Endodermal cell (in vitro differentiated cells): ENCODE measurements around the gene MED29. TPM values are rescaled to one million over a fixed set of nuclear protein-coding genes. Genes with fewer than 3 reads are reported as not detected.

Experiments used
- DNase-seq: peaks from one replicate; pipeline ENCODE4 v3.0.0-alpha.2; 2017
- H3K27ac ChIP-seq: 2 replicates; pipeline ENCODE4 v1.5.1; 2013; ENCODE audit warnings: mild to moderate bottlenecking, low read depth, low read length, moderate library complexity
- H3K27me3 ChIP-seq: 2 replicates; pipeline ENCODE4 v1.6.1; 2013; ENCODE audit warnings: mild to moderate bottlenecking, low read length, moderate library complexity; ENCODE audit not compliant: insufficient read depth, control insufficient read depth, poor library complexity, severe bottlenecking
- H3K36me3 ChIP-seq: 2 replicates; pipeline ENCODE4 v1.7.0; 2013; ENCODE audit warnings: mild to moderate bottlenecking, low read length, moderate library complexity; ENCODE audit not compliant: control insufficient read depth, insufficient read depth
- H3K4me1 ChIP-seq: one replicate; pipeline ENCODE4 v1.7.0; 2013; ENCODE audit warnings: low read length; ENCODE audit not compliant: control insufficient read depth, insufficient read depth
- H3K4me3 ChIP-seq: 2 replicates; pipeline ENCODE4 v1.5.1; 2013; ENCODE audit warnings: mild to moderate bottlenecking, low read length, moderate library complexity
- H3K9ac ChIP-seq: 2 replicates; pipeline ENCODE4 v1.6.1; 2013; ENCODE audit warnings: mild to moderate bottlenecking, low read length, moderate library complexity; ENCODE audit not compliant: poor library complexity, severe bottlenecking; ENCODE audit errors: extremely low read depth
- H3K9me3 ChIP-seq: 2 replicates; pipeline ENCODE4 v1.6.1; 2013; ENCODE audit warnings: mild to moderate bottlenecking, low read length, moderate library complexity; ENCODE audit not compliant: control insufficient read depth
- H3K27ac Mint-ChIP-seq: 2 replicates; pipeline ENCODE4 v1.8.0; 2020; ENCODE audit warnings: mixed read lengths
- H3K27me3 Mint-ChIP-seq: 2 replicates; pipeline ENCODE4 v1.8.0; 2021; ENCODE audit warnings: mild to moderate bottlenecking, mixed read lengths; ENCODE audit not compliant: insufficient read depth
- H3K36me3 Mint-ChIP-seq: 2 replicates; pipeline ENCODE4 v1.8.0; 2020; ENCODE audit warnings: low read depth, mixed read lengths
- H3K4me1 Mint-ChIP-seq: 2 replicates; pipeline ENCODE4 v1.8.0; 2020; ENCODE audit warnings: mixed read lengths
- H3K4me3 Mint-ChIP-seq: 2 replicates; pipeline ENCODE4 v1.8.0; 2020; ENCODE audit warnings: mild to moderate bottlenecking, moderate library complexity, mixed read lengths
- H3K9me3 Mint-ChIP-seq: 2 replicates; pipeline ENCODE4 v1.8.0; 2020; ENCODE audit warnings: mild to moderate bottlenecking, mixed read lengths
- WGBS, 2 experiments: methylation state at CpG; one replicate each; pipeline versions ENCODE4 v1.1.5 to v1.1.7; 2013; ENCODE audit warnings: missing lambda C conversion rate in 2 of 2, mixed read lengths in 1 of 2; ENCODE audit not compliant: insufficient coverage in 1 of 2, insufficient read length in 1 of 2; 5-methylcytosine and 5-hydroxymethylcytosine counted together
- total RNA-seq, 2 donors: library from RNA; stranded (reverse); fragmentation: NEBNext Ultra II Directional in 1 of 2; extraction: Animal tissue kit (Norgen Biotek cat#: 25700) in 1 of 2; gene quantifications; 2 replicates in 1 of 2; 3 replicates in 1 of 2; pipeline ENCODE4 v1.2.1, GENCODE V29; 2021
- TF ChIP-seq, protein P1 (sequence below): fragments of 200-600 bp; sonication (generic); conservative IDR thresholded peaks from 2 replicates; pipeline ENCODE4 v1.5.0; 2021; ENCODE audit warnings: antibody characterized with exemption, mild to moderate bottlenecking

Gene MED29
- total RNA-seq, 2 donors from 2014 or later, result 32.6 to 38.9 TPM

DNA sequence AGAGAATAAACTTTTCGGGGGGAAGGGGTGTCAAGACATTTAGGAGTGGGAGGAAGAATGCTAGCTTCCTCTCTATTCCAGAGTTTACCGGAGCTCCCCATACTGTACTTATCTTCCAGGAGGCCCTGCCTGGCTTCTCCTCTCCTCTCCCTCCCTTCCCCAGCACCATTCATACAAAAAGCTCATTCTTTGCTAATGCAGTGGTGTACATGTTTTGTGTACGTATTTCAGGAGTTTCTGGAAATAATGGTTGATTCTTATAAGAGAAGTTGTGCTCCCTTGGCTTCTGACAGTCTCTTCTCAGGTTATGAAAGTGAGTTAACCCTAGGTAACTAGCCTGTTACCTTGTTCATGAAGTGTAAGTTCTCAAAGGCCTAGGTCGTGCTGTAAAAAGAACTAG, 41.9 kb upstream of the MED29 start:
- Mint-ChIP-seq H3K4me3 (no peak overlapping the region), H3K9me3 (no peaks in the 10 kb centered on the region), H3K36me3 (peaks cover 43% of the 10 kb centered on the region), H3K4me1 (peaks cover 31% of the 10 kb centered on the region), H3K27me3 (no peaks in the 10 kb centered on the region), H3K27ac (no peak overlapping the region)
- peaks cover 77% of the 10 kb centered on the region for H3K36me3 ChIP-seq
- no peak for DNase-seq
- H3K4me3 ChIP-seq, result no peak overlapping the region
- no peak overlapping the region for H3K27ac ChIP-seq
- TF ChIP-seq, protein P1, sequence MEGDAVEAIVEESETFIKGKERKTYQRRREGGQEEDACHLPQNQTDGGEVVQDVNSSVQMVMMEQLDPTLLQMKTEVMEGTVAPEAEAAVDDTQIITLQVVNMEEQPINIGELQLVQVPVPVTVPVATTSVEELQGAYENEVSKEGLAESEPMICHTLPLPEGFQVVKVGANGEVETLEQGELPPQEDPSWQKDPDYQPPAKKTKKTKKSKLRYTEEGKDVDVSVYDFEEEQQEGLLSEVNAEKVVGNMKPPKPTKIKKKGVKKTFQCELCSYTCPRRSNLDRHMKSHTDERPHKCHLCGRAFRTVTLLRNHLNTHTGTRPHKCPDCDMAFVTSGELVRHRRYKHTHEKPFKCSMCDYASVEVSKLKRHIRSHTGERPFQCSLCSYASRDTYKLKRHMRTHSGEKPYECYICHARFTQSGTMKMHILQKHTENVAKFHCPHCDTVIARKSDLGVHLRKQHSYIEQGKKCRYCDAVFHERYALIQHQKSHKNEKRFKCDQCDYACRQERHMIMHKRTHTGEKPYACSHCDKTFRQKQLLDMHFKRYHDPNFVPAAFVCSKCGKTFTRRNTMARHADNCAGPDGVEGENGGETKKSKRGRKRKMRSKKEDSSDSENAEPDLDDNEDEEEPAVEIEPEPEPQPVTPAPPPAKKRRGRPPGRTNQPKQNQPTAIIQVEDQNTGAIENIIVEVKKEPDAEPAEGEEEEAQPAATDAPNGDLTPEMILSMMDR, result no peak
- WGBS, 2 experiments, result 94 to 100% methylated on average over 2 to 3 of the region's 4 CpGs
- H3K27me3 ChIP-seq, result no peaks in the 10 kb centered on the region
- H3K4me1 ChIP-seq, result peaks cover 8% of the 10 kb centered on the region
- H3K9me3 ChIP-seq, result no peaks in the 10 kb centered on the region
- H3K9ac ChIP-seq, result no peak overlapping the region

DNA sequence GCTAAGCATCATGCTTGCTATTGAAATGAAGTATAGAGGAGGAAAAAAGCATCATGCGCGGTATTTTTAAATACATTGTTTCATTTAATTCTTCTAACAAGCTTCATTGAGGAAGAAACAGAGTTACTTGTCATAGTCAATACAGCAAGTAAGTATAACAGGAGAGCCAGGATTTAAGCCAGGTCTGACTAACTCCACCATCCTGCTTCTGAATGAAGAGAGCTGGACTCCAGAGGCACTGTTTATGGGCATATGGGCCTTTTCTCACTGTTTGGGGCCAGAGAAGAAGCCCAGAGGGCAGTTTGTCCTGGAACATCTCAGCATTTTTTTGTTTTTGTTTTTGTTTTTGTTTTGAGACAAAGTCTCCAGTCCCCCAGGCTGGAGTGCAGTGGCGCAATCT, 41.0 kb upstream of the MED29 start:
- Histone ChIP-seq H3K4me1 (peaks cover 8% of the 10 kb centered on the region), H3K27ac (no peak overlapping the region), H3K36me3 (peaks cover 74% of the 10 kb centered on the region), H3K4me3 (no peak overlapping the region), H3K9ac (no peak overlapping the region), H3K9me3 (no peaks in the 10 kb centered on the region), H3K27me3 (no peaks in the 10 kb centered on the region)
- Mint-ChIP-seq H3K9me3 (no peaks in the 10 kb centered on the region), H3K27me3 (no peaks in the 10 kb centered on the region), H3K27ac (no peak overlapping the region), H3K36me3 (peaks cover 51% of the 10 kb centered on the region), H3K4me3 (no peak overlapping the region), H3K4me1 (peaks cover 23% of the 10 kb centered on the region)
- WGBS, 2 experiments, result 94 to 100% methylated on average over 1 of the region's 3 CpGs
- no peak for DNase-seq
- TF ChIP-seq, protein P1, result no peak

DNA sequence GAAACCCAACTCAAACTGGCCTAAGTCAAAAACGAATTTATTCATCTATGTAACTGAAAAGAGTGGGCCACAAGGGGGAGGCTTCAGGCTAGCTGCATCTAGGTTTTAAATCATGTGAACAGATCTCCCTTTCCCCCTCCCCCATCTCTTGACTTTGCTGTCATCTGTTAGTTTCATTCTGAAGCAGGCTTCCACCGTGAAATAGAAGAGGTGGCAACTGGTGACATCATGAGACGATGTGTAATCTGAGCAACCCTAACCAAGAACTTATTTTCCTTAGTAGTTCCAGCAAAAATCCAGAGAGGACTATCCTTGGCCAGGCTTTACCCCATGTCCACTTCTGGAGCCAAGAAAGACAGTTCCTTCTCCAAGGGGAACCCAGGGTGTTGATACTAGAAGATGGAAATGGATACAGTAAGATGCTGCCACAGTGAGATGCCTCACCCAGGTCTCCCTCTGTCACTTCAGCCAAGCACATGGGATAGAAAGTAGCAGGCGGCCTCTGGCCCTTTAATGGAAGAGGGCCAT, 39.6 kb upstream of the MED29 start:
- no peaks in the 10 kb centered on the region for H3K27me3 ChIP-seq
- H3K9ac ChIP-seq, result no peak overlapping the region
- Mint-ChIP-seq H3K4me3 (no peak overlapping the region), H3K27me3 (no peaks in the 10 kb centered on the region), H3K4me1 (peaks cover 10% of the 10 kb centered on the region), H3K36me3 (peaks cover 66% of the 10 kb centered on the region), H3K9me3 (no peaks in the 10 kb centered on the region), H3K27ac (no peak overlapping the region)
- H3K9me3 ChIP-seq, result no peaks in the 10 kb centered on the region
- no peak for DNase-seq
- H3K4me3 ChIP-seq, result no peak overlapping the region
- TF ChIP-seq, protein P1, result no peak
- H3K27ac ChIP-seq, result no peak overlapping the region
- H3K36me3 ChIP-seq, result peaks cover 83% of the 10 kb centered on the region
- 89 to 96% methylated on average over 3 to 4 of the region's 4 CpGs for WGBS, 2 experiments
- H3K4me1 ChIP-seq, result peaks cover 3% of the 10 kb centered on the region
